ENCODE data around the gene BRI3. TPM values are rescaled to one million over a fixed set of nuclear protein-coding genes. Genes with fewer than 3 reads are reported as not detected.

The BRI3 gene
- total and polyA plus RNA-seq, 10 of the 15 experiments (the other 5 are each of a cell fraction or from before 2014, with no cell fraction given): 4.5 to 56.3 (median 21.5) TPM

GRCh38 chr7:98240961-98241673 is 40.4 kb upstream of the BRI3 start:
- ChIA-PET POLR2A (no interaction called here), SMC1A (ENCODE audit: uncharacterized antibody, unreplicated experiment) (interaction anchor here (1.4 kb wide), 1 partner anchor 10 kb away, joined by 4 read pairs; no protein-coding TSS in a partner anchor), CTCF (interaction anchor here (0.6 to 1.6 kb wide), 7 partner anchors 9 to 959 kb away, joined by 3 to 6 read pairs (median 3); partner anchors contain the start of gene LMTK2), RAD21 (ENCODE audit: unreplicated experiment) (interaction anchor here (0.7 to 1.8 kb wide), 2 partner anchors 38 to 39 kb away, joined by 3 read pairs; no protein-coding TSS in a partner anchor)
- no peaks in the 10 kb centered on the region for H3K27me3 ChIP-seq (replicated peaks in 1 of 2; ENCODE audit: control insufficient read depth in 2 of 2, insufficient read depth in 2 of 2, low read length in 1 of 2)
- no peak overlapping the region for H3K9ac ChIP-seq (ENCODE audit: control insufficient read depth, insufficient read depth, low read length)
- H3K27ac ChIP-seq (ENCODE audit: control insufficient read depth, insufficient read depth): no peak overlapping the region
- WGBS (ENCODE audit: insufficient coverage, insufficient replicate concordance, low lambda C conversion rate, missing lambda C conversion rate): 50% methylated on average over 19 of the region's 19 CpGs
- FAIRE-seq: peak; percentile 77
- no peaks in the 10 kb centered on the region for H3K79me2 ChIP-seq (ENCODE audit: control insufficient read depth, insufficient read depth, low read length)
- no peak overlapping the region for H2AFZ ChIP-seq (ENCODE audit: control insufficient read depth, low read depth, low read length)
- H3K4me3 ChIP-seq: no peak overlapping the region
- H4K20me1 ChIP-seq (ENCODE audit: control insufficient read depth, insufficient read depth): no peaks in the 10 kb centered on the region
- no peaks in the 10 kb centered on the region for H3K4me1 ChIP-seq (ENCODE audit: control insufficient read depth, insufficient read depth, low read length)
- no peaks in the 10 kb centered on the region for H3K36me3 ChIP-seq (ENCODE audit: control insufficient read depth in 2 of 2, insufficient read depth in 2 of 2, low read length in 1 of 2)
- DNase-seq (ENCODE audit: low read depth, low spot score): no peak
- ATAC-seq: peak; percentile 95
- no TSS peak for BruUV-seq (replicated peaks)
- no peak overlapping the region for H3K4me2 ChIP-seq (ENCODE audit: control insufficient read depth, insufficient read depth)
- TF ChIP-seq RAD21 (IDR thresholded peaks at IDR 0.05; ENCODE audit: insufficient read depth, low read depth, low read length) (peak; percentile 89), SMAD1 (IDR thresholded peaks at IDR 0.05; ENCODE audit: low read depth, partially characterized antibody) (no peak), CTCF (IDR thresholded peaks at IDR 0.05 in 2 of 3, conservative IDR thresholded peaks at IDR 0.05 in 1 of 3; ENCODE audit: control insufficient read depth in 2 of 3, extremely low read depth in 1 of 3, insufficient read depth in 1 of 3, low read depth in 3 of 3, low read length in 3 of 3) (peak; percentile 78 to 86 (median 85)), SMC3 (IDR thresholded peaks at IDR 0.05; ENCODE audit: borderline replicate concordance, low read length) (peak; percentile 82), YY1 (IDR thresholded peaks at IDR 0.05; ENCODE audit: low read depth, low read length) (0 out of 2 replicates have a peak, but pooled peaks have one; percentile 20)
- in situ Hi-C loops (cut with MboI) (loop anchor here (5.0 kb wide), 1 partner anchor 219 kb away; no protein-coding TSS in a partner anchor), intact Hi-C loops (cut with micrococcal nuclease; ENCODE audit: unreplicated experiment) (loop anchor here (1.0 to 2.0 kb wide), 2 partner anchors 72 to 220 kb away; no protein-coding TSS in a partner anchor)
- H3K9me3 ChIP-seq (replicated peaks; ENCODE audit: control insufficient read depth, insufficient read depth, low read length): no peaks in the 10 kb centered on the region

Measured in GM12878 (cell line).